ENCODE data around the gene CATSPER1. TPM values are rescaled to one million over a fixed set of nuclear protein-coding genes. Genes with fewer than 3 reads are reported as not detected.

The CATSPER1 gene
- total RNA-seq, 1 experiment from 2014 or later, result not detected

DNA sequence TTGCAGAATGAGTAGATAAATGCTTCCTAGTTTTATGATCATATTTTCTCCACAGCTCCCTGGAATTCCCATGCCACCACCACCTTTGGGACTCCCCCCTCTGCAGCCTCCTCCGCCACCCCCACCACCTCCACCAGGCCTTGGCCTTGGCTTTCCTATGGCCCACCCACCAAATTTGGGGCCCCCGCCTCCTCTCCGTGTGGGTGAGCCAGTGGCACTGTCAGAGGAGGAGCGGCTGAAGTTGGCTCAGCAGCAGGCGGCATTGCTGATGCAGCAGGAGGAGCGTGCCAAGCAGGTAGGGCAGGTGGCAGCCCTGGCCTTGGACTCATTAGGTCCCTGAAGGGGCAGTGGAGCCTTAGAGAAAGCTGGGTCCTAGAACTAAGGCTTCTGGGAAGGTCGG, 28.7 kb upstream of the CATSPER1 start:
- in situ Hi-C loops (cut with HindIII; ENCODE audit: low sequenced_read_pairs), result no loop called here
- no peak for DNase-seq (ENCODE audit: low spot score)

DNA sequence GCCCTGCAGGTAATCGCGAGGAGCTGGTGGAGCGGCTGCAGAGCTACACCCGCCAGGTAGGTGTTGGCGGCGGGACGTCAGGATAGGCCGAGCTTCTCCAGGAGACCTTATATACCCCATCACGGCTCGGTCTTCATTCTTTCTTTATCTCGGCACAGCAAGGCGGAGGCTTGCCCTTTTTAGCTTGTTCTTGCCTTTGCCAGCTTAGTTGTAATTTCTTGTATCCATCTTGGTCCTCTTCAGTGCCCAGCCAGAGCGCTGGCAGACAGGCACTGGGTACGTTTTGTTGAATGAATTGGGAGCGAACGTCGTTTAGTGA, 26.3 kb upstream of the CATSPER1 start:
- no peak for DNase-seq (ENCODE audit: low spot score)
- in situ Hi-C loops (cut with HindIII; ENCODE audit: low sequenced_read_pairs), result no loop called here

DNA sequence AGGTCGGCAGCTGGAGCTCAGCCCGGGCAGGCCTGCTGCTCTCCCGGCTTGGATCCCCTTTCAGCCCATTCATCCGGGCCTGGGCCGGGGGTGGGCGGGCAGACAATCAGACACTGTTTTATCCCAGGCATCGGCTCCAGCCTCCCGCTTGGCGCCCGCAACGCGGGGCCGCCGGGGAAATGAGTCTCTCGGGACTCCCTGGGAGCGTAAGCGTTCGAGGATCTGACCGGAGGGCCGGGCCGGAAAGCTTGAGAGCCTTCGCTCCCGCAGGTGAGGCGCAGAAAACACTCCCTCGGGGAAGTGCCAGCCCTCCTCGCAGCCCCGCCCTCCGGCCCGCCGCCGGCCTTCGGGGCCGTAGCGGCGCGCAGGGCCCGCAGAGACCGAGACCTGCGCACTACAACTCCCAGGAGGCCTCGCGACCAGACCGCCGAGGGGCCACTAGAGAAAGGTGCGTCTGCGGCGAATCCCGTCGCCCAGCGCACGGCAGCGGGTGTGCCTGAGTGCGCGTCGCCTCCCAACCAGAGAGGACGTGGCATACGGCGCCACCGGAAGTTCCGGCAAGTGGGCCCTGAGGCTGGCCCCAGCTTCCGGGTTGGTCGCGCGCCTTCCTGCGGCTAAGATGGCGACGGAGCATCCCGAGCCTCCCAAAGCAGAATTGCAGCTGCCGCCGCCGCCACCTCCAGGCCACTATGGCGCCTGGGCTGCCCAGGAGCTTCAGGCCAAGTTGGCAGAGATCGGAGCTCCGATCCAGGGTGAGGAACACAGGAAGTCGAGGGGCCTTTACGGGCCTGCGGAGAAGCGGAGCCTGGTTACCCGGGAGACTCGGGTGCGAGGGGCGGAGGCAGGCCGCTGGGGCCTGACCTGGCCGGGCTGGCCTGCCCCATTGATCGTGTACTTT, 25.7 kb upstream of the CATSPER1 start, which contains the start of gene SF3B2:
TSS of gene SF3B2 (plus strand) at position 599 of the 898 bp plus-strand sequence. CDS start at position 620, 21 bp downstream.
- peak; percentile 99 for DNase-seq (ENCODE audit: low spot score)
- in situ Hi-C loops (cut with HindIII; ENCODE audit: low sequenced_read_pairs), result no loop called here

DNA sequence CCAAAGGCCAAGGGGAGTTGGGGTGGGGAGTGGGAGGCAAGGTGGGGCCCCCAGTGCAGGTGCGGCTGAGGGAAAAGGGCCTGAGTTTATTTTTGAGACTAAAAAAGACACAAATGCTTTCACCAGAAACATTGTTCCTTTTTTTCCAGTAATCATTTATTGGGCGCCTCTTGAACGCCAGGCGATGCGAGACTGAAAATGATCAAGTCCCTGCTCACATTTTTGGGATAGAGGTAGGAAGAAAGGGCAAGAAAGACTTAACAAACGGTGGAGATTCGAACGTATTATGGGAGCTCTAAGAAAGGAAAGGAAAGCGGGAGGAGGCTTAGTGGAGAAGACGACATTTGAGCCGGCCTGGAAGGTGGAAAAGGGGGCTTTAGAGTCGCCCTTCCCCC, 25.1 kb upstream of the CATSPER1 start:
- no peak for DNase-seq (ENCODE audit: low spot score)
- in situ Hi-C loops (cut with HindIII; ENCODE audit: low sequenced_read_pairs), result no loop called here

DNA sequence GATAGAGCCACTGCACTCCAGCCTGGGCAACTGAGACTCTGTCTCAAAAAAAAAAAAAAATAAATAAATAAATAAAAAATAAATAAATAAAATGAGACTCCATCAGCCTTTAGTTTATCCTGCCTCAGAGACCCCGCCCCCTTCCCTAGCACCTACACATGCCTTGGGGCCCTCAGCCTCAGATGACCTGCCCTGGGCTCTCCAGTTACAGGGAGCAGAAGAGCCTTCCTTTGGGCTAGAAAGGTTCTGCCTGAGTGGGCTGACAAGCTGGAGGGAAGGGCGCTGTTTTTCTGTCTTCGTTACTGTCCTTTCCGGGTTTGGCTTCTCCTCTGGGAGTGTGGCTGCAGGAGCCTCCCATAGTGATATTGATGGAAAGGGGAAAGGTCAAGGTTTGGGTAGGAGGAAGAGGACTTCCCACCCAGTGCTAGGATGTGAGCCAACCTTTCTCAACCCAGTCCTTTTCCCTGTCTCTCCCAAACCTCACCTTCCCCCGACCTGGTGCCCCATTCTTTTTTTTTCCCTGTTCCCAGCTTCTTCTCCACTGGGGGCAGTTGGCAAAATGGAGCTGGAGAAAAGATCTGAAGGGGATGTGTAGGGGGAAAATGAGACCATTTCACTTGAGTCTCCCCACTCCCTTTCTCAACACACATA, 24.4 kb upstream of the CATSPER1 start:
- in situ Hi-C loops (cut with HindIII; ENCODE audit: low sequenced_read_pairs), result no loop called here
- no peak for DNase-seq (ENCODE audit: low spot score)

DNA sequence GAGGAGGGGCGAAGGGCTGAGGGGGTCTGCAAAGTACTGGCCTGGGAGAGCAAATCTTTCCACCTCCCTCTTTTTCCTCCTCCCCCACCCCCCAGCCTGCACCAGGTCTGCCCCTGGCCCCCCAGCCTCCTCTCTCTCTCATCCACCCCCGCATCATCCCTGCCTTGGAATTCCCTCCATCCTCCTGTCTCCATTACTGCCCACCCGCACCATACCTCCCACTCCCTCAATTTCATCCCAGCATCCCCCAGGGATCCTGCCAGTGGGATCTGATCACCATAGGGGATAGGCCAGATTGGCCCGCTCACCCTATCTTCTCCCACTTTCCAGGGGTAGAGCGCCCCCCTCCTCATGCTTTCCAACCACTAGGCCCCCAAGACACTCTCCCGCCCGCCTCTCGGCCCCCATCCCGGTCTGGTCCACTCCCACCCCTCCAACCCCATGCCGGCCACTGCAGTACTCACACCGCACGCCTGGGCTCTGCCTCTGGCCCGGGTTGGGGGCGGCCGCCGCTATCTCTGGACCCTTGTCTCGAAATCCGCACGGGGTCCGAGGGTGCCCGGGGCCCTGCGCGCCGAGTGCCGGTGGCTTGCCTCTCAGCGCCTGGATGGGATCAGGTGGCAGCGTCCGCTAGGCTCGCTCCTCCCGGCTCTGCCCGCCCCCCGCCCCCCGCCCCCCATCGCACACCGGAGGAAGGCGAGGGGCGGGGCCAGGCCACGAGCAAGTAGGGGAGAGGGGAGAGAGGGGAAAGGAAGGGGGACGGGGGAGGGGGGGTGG, 22.5 kb upstream of the CATSPER1 start, which contains the start of gene GAL3ST3:
TSS of gene GAL3ST3 (minus strand) at position 615 of the 777 bp plus-strand sequence. CDS start 3,746 bp downstream, outside the sequence.
- in situ Hi-C loops (cut with HindIII; ENCODE audit: low sequenced_read_pairs), result no loop called here
- DNase-seq (ENCODE audit: low spot score), result peak; percentile 30

DNA sequence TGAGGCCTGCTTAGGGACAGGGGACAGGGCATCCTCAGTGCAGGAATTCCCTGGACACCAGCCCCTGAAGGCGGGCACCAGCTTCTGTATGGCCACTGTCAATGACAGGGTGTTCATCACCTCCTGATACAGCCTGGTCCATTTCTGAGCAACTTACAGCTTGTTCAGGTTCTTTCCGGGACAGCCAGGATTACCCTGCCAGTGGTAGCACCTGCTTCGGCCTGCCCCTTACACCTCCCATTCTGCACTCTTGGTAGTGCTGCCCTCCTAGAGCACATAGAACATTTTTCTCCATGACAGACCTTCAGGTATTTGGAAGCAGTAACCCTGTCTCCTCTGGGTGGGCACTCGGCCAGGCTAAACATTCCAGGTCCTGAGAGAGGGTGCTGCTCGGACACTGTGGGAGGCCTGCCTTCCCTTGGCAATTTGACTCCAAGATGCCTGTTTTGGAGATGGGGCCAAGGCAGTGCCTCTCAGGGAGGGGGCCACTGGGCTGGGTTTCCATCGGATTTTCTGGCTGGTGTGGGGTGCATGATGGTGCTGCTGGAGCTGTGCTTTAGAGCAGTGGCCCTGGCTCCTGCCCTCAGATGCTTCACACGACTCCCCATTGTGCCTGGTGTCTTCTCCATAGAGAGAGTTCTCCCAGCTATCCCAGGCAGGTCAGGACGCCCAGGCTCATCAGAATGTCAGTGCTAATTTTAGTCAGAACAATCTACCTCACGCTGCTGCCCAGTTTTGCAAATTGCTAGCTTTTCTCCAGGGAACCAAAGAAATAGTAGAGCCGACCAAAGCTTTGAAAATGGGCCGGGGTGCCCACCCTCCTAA, 21.5 kb upstream of the CATSPER1 start:
- in situ Hi-C loops (cut with HindIII; ENCODE audit: low sequenced_read_pairs), result no loop called here
- peak; percentile 64 for DNase-seq (ENCODE audit: low spot score)

DNA sequence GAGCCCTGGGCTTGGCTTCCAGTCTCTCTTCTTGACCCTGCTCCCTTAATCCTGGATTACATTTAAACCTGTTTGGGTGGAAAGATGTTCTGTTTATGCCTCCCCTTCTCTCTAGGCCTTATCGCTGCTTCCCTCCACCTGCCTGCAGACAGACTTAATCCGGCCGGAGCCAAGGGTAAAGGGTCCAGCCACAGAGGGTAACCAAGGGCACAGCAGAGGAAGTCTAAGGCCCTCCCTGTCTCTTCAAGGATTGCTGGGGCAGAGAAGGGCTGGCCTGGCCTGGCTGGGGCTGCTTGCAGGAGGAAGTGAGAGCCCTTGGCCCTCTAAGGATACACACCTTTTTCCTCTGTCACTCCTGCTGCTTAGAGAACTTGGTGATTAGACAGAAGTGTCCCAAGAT, 20.6 kb upstream of the CATSPER1 start:
- in situ Hi-C loops (cut with HindIII; ENCODE audit: low sequenced_read_pairs), result no loop called here
- no peak for DNase-seq (ENCODE audit: low spot score)

DNA sequence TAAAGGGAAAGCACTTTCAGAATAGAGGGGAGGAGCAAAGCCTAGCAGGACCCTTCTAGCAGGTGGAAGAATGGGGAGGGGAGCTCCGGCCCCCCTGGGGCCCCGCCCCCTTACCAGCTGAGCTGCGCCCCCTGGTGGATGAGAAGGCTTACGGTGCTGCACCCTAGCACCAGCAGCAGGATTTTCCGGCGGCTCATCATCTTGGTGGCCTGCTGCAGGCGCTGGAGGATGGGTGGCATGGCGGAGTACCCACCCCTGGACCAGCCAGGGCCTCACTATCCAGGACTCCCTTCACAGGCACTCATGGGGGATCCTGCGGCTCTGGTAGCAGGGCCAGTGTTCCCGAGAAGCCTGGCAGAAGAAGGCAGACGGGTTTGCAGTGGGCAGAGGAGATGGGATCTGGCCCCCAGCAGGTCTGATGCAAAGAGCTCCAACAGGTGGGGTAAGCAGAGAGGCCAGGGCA, 18.9 kb upstream of the CATSPER1 start:
- peak; percentile 75 for DNase-seq (ENCODE audit: low spot score)
- in situ Hi-C loops (cut with HindIII; ENCODE audit: low sequenced_read_pairs), result no loop called here

DNA sequence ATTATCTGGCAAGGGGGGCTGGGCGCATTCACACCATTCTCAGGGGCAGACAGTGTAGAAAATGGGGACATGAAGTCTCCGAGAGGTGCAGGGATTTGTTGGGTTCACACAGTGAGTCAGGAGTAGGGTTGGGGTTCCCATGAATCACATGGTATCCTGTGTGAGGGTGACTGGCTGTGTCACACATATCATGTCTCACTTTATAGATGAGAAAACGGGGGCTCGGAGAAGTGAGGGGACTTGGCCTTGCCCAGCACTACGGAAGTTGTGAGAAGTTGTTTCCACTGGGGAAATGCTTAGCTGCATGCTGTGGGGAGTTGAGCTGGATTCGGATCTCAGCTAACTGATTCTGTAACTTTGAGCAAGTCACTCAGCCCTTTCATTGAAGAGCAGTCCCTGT, 18.5 kb upstream of the CATSPER1 start:
- no peak for DNase-seq (ENCODE audit: low spot score)
- in situ Hi-C loops (cut with HindIII; ENCODE audit: low sequenced_read_pairs), result no loop called here

DNA sequence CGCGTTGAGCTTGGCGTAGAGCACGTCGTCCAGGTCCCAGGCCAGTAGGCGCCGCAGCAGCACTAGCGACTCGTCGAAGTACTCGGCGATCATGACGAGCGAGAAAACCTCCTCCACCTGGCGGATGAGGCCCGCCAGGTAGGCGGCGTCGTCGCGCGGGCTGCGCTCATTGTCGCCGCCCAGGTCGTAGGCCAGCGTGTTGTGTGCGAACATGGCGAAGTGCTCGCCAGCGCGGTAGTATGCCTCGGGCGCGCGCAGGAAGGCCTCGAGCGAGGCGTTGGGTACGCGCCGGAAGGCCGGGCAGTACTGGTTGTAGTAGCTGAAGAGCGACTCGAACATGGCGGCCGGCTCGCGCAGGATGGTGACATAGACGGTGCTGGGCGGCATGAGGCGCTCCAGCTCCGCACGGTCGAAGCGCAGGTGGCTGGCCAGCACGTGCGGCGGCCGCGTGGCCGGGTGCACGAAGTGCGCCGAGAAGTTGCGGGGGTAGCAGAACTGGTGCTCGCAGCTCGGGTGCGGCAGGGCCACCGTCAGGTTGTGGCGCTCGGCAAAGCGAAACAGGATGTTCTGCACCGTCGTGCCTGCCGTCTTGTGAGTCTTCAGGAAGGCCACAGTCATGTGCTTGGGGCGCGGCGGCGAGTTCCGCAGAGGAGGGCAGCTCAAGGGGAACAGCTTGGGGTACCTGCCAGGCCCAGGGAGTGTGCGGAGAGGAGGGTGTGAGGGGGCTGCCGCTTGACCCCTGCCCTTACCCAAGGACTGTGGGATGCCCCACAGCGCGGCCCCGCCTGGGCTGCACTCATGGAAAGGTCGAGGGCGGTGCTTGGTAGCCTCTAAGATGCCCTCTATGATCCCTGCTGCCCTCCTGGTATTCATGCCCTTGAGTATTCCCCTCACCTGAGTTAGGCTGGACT, 17.0 kb upstream of the CATSPER1 start:
- DNase-seq (ENCODE audit: low spot score), result no peak
- in situ Hi-C loops (cut with HindIII; ENCODE audit: low sequenced_read_pairs), result no loop called here

DNA sequence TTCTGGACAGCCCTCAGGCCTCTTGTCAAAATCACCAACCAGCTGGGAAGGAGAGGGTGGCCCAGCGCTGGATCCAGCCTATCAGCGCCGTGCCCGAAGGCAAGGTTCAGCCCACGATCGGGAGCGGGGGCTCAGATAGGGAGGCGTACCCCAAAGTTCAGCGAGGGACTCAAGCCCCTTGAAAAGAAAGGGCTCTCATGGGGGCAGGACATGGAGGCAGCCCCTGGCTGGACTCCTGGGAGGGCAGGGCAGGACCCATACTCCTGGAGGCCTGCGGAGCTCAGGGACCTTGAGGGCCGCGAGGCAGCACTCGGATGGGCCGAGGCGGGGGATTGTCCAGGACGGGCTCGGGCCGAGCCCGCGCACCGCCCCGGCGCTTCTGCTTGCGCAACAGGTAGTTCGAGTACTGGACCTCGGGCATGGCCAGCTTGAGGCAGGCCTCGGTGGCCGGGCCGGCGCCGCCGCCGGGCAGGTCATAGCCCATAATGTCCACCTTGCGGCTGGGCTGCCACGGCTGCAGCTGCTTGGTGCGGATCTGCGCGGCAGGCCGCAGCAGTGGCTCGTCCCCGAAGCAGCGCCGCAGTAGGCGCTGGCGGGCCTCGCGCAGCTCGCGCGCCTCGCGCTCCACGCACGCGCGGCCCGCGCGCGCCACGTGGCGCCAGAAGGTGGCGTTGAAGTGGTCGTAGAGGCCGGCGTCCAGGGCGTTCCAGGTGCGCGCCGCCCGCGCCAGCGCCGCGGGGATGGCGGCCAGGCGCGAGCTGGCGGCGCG, 16.1 kb upstream of the CATSPER1 start:
- DNase-seq (ENCODE audit: low spot score), result no peak
- in situ Hi-C loops (cut with HindIII; ENCODE audit: low sequenced_read_pairs), result no loop called here

DNA sequence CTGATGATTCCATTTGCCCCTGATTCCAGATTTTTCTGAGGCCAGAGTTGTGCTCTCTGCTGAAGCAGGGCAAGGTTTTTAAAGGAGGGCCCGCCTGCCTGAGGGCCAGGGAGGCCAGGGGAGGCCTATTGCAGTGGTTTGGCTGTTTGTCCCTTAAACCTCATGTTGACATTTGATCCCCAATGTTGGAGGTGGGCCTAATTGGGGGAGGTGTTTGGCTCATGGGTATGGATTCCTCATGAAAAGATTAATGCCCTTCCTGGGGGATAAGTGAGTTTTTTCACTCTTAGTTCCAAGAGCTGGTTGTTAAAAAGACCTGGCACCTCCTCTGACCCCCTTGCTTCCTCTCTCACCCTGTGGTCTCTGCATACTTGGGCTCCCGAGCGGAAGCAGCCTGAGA, 13.5 kb upstream of the CATSPER1 start:
- DNase-seq (ENCODE audit: low spot score), result no peak
- in situ Hi-C loops (cut with HindIII; ENCODE audit: low sequenced_read_pairs), result no loop called here

DNA sequence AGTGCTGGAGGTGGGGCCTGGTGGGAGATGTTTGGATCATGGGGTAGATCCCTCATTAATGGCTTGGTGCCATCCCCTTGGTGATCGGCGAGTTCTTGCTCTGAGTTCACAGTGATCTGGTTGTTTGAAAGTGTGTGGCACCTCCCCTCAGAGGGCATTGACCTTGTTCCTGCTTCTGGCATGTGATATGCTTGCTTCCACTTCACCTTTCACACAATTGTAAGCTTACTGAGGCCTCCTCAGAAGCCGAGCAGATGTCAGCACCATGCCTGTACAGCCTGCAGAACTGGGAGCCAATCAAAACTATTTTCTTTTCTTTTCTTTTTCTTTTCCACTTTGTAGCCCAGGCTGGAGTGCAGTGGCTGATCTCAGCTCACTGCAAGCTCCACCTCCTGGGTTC, 11.0 kb upstream of the CATSPER1 start:
- in situ Hi-C loops (cut with HindIII; ENCODE audit: low sequenced_read_pairs), result no loop called here
- no peak for DNase-seq (ENCODE audit: low spot score)

DNA sequence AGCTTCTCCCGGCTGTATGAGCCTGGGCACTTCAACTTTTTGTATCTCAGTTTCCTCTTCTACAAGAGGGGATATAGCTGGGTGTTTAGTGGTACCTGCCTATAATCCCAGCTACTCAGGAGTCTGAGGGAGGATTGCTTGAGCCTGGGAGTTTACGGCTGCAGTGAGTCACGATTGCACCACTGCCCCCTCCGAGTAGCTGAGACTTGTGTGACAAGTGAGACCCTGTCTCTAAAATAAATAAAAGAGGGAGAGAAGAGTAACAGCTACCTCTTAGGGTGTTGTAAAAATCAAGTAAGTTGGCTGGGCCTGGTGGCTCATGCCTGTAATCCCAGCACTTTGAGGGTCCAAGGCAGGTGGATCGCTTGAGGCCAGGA, 10.0 kb upstream of the CATSPER1 start:
- no peak for DNase-seq (ENCODE audit: low spot score)
- in situ Hi-C loops (cut with HindIII; ENCODE audit: low sequenced_read_pairs), result no loop called here

DNA sequence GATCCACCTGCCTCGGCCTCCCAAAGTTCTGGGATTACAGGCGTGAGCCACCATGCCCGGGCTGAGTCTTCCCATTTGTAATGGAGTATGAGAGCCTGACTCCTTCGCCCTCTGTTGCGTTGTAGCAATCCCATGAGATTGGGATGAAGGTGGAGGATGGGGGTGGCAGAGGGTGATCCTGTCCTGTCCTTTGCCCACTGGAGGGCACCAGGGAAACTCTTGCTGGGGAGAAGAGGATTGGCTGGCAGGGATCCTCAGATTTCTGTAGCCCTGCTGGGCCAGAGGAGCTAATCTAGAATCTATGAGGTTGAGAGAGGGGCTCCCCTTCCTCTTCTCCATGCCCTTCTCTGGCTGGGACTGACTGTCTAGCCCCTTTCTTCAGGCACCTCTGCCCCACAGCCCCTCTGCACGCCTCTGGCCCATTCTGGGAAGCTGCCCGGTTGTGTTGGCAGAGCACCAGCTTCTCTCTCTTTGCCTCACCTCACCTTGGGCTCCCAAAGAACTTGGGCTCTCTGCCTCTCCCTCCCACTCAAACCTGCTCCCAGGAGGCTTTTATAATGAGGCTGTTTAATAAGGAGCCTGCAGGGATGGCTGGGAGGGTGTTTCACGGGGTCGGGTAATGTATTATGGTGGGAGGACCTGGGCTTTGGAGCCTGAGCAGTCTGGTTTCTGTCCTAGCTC, 9.5 kb upstream of the CATSPER1 start:
- in situ Hi-C loops (cut with HindIII; ENCODE audit: low sequenced_read_pairs), result no loop called here
- no peak for DNase-seq (ENCODE audit: low spot score)
